ENCODE measurements around the gene CSK. TPM values are rescaled to one million over a fixed set of nuclear protein-coding genes. Genes with fewer than 3 reads are reported as not detected.

CSK gene
- total RNA-seq, 1 experiment from 2014 or later: 49.2 TPM

DNA sequence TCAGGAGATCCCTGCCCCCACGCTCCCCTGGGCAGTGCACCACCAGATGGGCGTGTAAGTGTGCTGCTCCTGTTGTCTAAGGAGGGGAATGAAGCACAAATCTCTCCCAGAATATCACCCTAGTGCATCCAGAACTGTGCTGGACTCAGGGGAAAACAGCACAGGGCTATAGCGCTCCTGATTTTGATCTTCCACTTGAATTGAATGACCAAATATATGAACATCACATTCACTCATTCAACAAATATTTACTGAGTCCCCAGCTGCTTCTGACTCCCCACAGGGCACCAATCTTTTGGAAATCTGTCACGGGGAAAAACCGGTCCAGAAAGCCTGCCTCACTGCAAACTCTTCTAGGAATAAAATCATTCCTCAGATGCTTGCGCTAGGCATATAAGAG, 47.0 kb downstream of the CSK start:
- Histone ChIP-seq H3K23me2 (ENCODE audit: insufficient read length, low read depth, low read length, poor library complexity, severe bottlenecking) (no peaks in the 10 kb centered on the region), H3T11ph (ENCODE audit: low read length) (no peak overlapping the region), H3K4me1 (ENCODE audit: insufficient read depth, low read length) (no peaks in the 10 kb centered on the region), H3K9me3 (ENCODE audit: control insufficient read depth, low read depth, low read length) (no peaks in the 10 kb centered on the region), H3K27ac (ENCODE audit: insufficient read length, low read depth, low read length) (no peak overlapping the region), H2AK5ac (ENCODE audit: insufficient read length, low read length) (no peak overlapping the region), H2BK5ac (ENCODE audit: insufficient read length, low read length) (no peak overlapping the region), H2BK120ac (ENCODE audit: low read depth, low read length, poor library complexity, severe bottlenecking) (no peak overlapping the region), H3K79me1 (ENCODE audit: insufficient read depth, low read depth, low read length, poor library complexity, severe bottlenecking) (no peaks in the 10 kb centered on the region), H3K23ac (ENCODE audit: insufficient read length, low read depth, low read length) (no peak overlapping the region), H2AFZ (ENCODE audit: low read length) (no peak overlapping the region), H4K8ac (replicated peaks; ENCODE audit: insufficient read length, low read depth, low read length) (no peak overlapping the region), H3K27me3 (ENCODE audit: insufficient read depth, low read length) (peaks cover 10% of the 10 kb centered on the region; the same call in 1 of the 2 replicates), H3K4ac (ENCODE audit: low read depth, low read length) (no peak overlapping the region), H3K4me2 (ENCODE audit: insufficient read depth, insufficient read length, low read length) (no peak overlapping the region), H3K56ac (ENCODE audit: insufficient read length, low read depth, low read length) (no peak overlapping the region), H3K9ac (ENCODE audit: extremely low read depth, insufficient read length, low read length) (no peak overlapping the region), H3K79me2 (ENCODE audit: insufficient read depth, low read length) (no peaks in the 10 kb centered on the region), H2BK15ac (ENCODE audit: low read depth, low read length) (no peak overlapping the region), H4K20me1 (ENCODE audit: control insufficient read depth, insufficient read depth, insufficient read length) (no peaks in the 10 kb centered on the region), H3K14ac (ENCODE audit: insufficient read depth, low read length) (no peak overlapping the region), H3K18ac (ENCODE audit: insufficient read length, low read depth, low read length) (no peak overlapping the region), H2BK12ac (ENCODE audit: insufficient read length, low read depth, low read length) (no peak overlapping the region), H4K5ac (ENCODE audit: insufficient read length, low read depth, low read length) (no peak overlapping the region), H2BK20ac (ENCODE audit: low read depth, low read length, poor library complexity, severe bottlenecking) (no peak overlapping the region), H4K91ac (ENCODE audit: insufficient read length, low read depth, low read length) (no peak overlapping the region)
- peaks cover 4 to 29% of the 10 kb centered on the region in 2 experiments; a peak in 3 of 4 replicates for H3K4me1 Mint-ChIP-seq
- H3K27ac Mint-ChIP-seq: no peak overlapping the region
- no peak overlapping the region for H3K4me3 Mint-ChIP-seq
- no CpG with 5 or more reads among the region's 6 CpGs for WGBS (ENCODE audit: extremely low coverage, insufficient read length, low lambda C conversion rate)
- DNase-seq: no peak
- H3K27me3 Mint-ChIP-seq (ENCODE audit: low read depth): peaks cover 62% of the 10 kb centered on the region
- H3K36me3 Mint-ChIP-seq (ENCODE audit: insufficient read depth in 1 of 3, low read depth in 3 of 3): no peaks in the 10 kb centered on the region
- TF ChIP-seq, protein P1, sequence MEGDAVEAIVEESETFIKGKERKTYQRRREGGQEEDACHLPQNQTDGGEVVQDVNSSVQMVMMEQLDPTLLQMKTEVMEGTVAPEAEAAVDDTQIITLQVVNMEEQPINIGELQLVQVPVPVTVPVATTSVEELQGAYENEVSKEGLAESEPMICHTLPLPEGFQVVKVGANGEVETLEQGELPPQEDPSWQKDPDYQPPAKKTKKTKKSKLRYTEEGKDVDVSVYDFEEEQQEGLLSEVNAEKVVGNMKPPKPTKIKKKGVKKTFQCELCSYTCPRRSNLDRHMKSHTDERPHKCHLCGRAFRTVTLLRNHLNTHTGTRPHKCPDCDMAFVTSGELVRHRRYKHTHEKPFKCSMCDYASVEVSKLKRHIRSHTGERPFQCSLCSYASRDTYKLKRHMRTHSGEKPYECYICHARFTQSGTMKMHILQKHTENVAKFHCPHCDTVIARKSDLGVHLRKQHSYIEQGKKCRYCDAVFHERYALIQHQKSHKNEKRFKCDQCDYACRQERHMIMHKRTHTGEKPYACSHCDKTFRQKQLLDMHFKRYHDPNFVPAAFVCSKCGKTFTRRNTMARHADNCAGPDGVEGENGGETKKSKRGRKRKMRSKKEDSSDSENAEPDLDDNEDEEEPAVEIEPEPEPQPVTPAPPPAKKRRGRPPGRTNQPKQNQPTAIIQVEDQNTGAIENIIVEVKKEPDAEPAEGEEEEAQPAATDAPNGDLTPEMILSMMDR (conservative IDR thresholded peaks at IDR 0.05): no peak
- H3K9me3 Mint-ChIP-seq: no peaks in the 10 kb centered on the region

Data from H9 (cell line).